ENCODE measurements around the gene PIEZO2.

The PIEZO2 gene

DNA sequence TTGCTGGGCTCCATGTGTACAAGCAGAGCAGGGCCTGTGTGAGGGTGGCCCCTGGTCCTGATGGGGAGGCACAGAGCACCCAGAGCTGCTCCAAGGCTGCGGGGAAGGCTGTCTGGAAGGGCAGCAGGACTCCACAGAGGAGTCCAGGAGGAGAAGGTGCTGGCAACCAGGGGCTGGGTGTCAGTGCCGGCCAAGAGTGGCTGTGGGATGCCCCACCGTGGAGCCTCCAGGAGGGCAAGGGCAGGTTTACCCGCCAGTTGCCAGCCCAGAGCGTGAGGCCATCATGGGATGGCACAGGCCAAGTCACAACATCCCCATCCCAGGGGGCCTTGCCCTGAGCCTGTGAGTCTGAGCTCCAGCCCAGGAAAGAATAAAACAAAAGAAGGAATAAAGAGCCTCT, 381.7 kb downstream of the PIEZO2 start:
- no peak overlapping the region for H3K4me3 ChIP-seq (ENCODE audit: low read length)
- no peak for TF ChIP-seq ZNF274 (IDR thresholded peaks at IDR 0.05; ENCODE audit: low read depth, low read length)

DNA sequence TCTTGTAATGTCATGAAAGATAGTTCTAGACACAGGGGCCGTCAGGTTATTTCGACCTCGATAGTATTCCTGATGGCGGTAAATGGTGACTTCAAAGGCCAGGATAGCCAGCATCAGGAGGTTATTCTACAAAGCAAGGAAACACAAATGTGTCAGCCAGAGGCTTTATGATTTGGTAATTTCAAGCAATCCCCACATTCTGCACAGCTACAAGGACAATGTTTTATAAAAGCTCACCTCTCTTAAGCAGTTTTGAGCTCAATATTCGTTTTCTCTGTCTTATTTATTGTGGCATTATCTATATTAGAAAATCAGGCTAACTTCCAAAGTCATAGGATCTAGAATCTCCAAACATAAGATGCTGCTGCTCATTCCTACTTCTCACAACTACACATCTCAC, 388.4 kb downstream of the PIEZO2 start:
- TF ChIP-seq ZNF274 (IDR thresholded peaks at IDR 0.05; ENCODE audit: low read depth, low read length), result no peak
- no peak overlapping the region for H3K4me3 ChIP-seq (ENCODE audit: low read length)

DNA sequence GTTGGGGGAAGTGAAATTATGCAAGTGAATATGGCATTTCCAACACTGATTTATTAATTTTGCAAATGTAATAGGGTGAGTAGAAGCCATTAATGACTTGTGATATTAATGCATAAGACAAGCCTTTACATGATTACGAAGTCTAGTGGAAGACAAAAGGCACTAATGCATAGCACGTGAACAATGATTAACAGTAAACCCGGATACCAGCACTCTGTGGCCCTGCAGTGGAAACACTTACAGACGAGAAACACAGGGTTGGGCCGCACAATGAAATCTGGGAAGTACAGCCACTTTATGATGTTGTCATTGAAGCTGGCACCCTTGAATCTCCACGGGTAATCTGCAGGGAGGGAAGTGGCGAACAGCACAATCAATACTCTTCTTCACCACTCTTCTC, 390.1 kb downstream of the PIEZO2 start:
- no peak for TF ChIP-seq ZNF274 (IDR thresholded peaks at IDR 0.05; ENCODE audit: low read depth, low read length)
- H3K4me3 ChIP-seq (ENCODE audit: low read length), result no peak overlapping the region

- H3K4me3 ChIP-seq (ENCODE audit: low read length), result no peak overlapping the region
- no peak for TF ChIP-seq ZNF274 (IDR thresholded peaks at IDR 0.05; ENCODE audit: low read depth, low read length)
These were observed 391.4 kb downstream of the PIEZO2 start for GRCh38 chr18:10757946-10758345.

GRCh38 chr18:10757349-10757748, 392.0 kb downstream of the PIEZO2 start:
- TF ChIP-seq ZNF274 (IDR thresholded peaks at IDR 0.05; ENCODE audit: low read depth, low read length), result no peak
- no peak overlapping the region for H3K4me3 ChIP-seq (ENCODE audit: low read length)

DNA sequence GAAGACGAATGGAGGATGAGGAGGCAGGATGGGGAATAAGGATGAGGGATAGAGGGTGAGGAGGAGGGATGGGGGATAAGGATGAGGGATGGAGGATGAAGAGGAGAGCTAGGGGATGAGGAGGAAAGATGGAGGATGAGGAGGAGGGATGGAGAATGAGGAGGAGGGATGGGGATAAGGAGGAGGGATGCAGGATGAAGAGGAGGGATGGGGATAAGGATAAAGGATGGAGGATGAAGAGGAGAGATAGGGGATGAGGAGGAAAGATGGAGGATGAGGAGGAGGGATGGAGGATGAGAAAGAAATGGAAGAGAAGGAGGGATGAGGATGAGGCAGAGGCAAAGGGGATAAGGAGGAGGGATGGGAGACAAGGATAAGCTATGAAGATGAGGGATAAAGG, 393.5 kb downstream of the PIEZO2 start:
- TF ChIP-seq ZNF274 (IDR thresholded peaks at IDR 0.05; ENCODE audit: low read depth, low read length), result no peak
- H3K4me3 ChIP-seq (ENCODE audit: low read length), result no peak overlapping the region

DNA sequence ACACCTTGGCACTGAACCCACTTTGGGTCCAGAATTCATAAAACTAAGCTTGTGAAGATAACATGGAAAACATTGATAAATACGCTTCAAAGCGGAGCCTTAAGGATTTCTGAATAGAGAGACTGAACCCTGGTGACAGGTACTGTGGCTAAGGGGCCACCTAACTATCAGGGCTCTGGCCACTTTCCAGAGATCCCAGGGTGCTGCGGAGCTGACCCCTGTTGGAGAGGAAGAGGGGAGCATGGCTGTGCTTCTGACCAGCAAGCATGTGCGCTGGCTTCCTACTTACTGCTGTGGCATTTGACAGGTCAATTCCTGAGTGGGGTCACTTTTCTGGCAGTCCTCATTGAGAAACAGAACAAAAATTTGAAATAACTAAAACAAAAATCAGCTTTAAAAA, 395.2 kb downstream of the PIEZO2 start:
- no peak for TF ChIP-seq ZNF274 (IDR thresholded peaks at IDR 0.05; ENCODE audit: low read depth, low read length)
- no peak overlapping the region for H3K4me3 ChIP-seq (ENCODE audit: low read length)

GRCh38 chr18:10752382-10752781, 397.0 kb downstream of the PIEZO2 start:
- no peak for TF ChIP-seq ZNF274 (IDR thresholded peaks at IDR 0.05; ENCODE audit: low read depth, low read length)
- H3K4me3 ChIP-seq (ENCODE audit: low read length), result no peak overlapping the region

- H3K4me3 ChIP-seq (ENCODE audit: low read length), result no peak overlapping the region
- TF ChIP-seq ZNF274 (IDR thresholded peaks at IDR 0.05; ENCODE audit: low read depth, low read length), result no peak
These were observed 397.7 kb downstream of the PIEZO2 start for GRCh38 chr18:10751653-10752052.

DNA sequence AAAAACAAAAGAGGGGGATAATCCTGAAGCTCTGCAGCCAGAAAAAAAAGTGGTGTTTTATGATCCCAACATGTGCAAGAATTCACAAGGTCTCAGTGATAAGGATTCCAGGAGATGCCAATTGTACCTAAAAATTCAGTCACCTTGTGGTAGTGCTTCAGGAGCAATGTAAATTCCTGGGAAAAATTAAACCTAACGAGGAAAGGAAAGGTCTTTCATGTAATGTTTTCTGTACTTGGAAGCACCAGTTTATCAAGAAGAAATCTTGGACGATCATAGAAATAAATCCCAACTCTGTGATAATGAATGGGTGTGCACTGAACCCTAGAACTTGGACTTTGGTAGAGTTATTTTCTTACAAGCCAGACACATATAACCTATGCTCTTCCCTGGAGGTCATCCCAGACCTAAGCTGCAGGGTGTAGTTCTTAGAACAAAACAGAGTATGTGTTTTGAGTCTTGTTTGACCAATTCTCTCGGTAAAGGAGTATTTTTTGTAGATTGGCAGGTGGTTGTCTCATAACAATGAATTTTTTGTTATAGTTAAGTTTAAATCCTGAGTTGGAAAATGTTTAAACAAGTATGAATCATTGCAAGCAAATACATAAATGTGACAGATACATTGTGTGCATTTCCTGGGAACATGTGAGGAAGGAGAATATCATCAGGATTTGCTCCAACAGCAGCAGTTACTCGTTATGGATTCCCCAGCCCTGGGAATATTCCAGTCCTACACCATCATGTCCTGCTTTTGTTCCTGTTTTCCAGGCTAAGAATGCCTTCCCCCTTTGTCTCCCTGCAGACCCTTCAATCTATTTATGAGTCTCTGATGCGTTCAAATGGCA, 399.0 kb downstream of the PIEZO2 start:
- no peak overlapping the region for H3K4me3 ChIP-seq (ENCODE audit: low read length)
- no peak for TF ChIP-seq ZNF274 (IDR thresholded peaks at IDR 0.05; ENCODE audit: low read depth, low read length)

- H3K4me3 ChIP-seq (ENCODE audit: low read length), result no peak overlapping the region
- TF ChIP-seq ZNF274 (IDR thresholded peaks at IDR 0.05; ENCODE audit: low read depth, low read length), result no peak
These were observed 400.7 kb downstream of the PIEZO2 start for GRCh38 chr18:10748641-10749040.

GRCh38 chr18:10745971-10746370, 403.4 kb downstream of the PIEZO2 start:
- TF ChIP-seq ZNF274 (IDR thresholded peaks at IDR 0.05; ENCODE audit: low read depth, low read length), result no peak
- H3K4me3 ChIP-seq (ENCODE audit: low read length), result no peak overlapping the region

DNA sequence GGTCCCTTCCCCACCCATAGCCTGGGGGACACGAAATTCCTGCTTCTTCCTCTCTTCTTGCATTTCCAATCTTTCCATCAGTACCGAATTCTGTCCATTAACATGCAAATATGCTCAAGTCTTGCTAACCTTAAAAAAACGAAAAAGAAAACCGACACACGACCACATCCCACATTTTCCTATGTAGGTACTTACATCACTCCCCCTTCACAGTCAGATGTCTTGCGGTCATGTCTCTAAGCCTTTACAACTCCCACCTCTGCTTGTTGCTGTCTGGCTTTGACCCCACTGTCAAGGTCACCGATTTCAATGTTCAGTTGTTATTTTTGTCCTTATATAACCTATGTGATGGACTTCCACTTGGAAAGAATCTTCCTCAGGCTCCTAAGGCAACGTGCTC, 404.1 kb downstream of the PIEZO2 start:
- no peak overlapping the region for H3K4me3 ChIP-seq (ENCODE audit: low read length)
- TF ChIP-seq ZNF274 (IDR thresholded peaks at IDR 0.05; ENCODE audit: low read depth, low read length), result no peak

- TF ChIP-seq ZNF274 (IDR thresholded peaks at IDR 0.05; ENCODE audit: low read depth, low read length), result no peak
- H3K4me3 ChIP-seq (ENCODE audit: low read length), result no peak overlapping the region
These were observed 405.6 kb downstream of the PIEZO2 start for GRCh38 chr18:10743766-10744165.

DNA sequence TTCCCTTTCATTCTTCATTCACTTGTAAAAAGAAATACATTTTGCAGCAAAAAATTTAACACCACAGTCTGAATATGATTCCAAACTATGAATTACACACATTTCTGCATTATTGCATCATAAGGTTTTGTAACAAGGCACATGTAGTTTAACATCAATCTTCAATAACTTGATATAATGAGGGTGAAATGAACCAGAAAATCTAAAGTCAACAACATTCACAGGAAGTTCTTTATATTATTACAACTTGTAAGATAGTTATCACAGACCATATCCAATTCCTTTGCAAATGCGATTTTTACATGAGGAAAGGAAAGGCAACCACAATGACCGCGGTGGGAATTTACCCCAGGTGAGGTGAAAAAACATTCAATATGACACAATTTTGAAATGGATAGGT, 410.2 kb downstream of the PIEZO2 start:
- TF ChIP-seq ZNF274 (IDR thresholded peaks at IDR 0.05; ENCODE audit: low read depth, low read length), result no peak
- no peak overlapping the region for H3K4me3 ChIP-seq (ENCODE audit: low read length)

- no peak for TF ChIP-seq ZNF274 (IDR thresholded peaks at IDR 0.05; ENCODE audit: low read depth, low read length)
- H3K4me3 ChIP-seq (ENCODE audit: low read length), result no peak overlapping the region
These were observed 412.4 kb downstream of the PIEZO2 start for GRCh38 chr18:10736984-10737383.

All from GM08714 (cell line).